ENCODE measurements around the gene FDX1.

The FDX1 gene

GRCh38 chr11:110446594-110446993, 16.8 kb downstream of the FDX1 start:
- no peak overlapping the region for H3K4me3 ChIP-seq (ENCODE audit: low read depth, low read length)
- TF ChIP-seq CTCF (IDR thresholded peaks at IDR 0.05; ENCODE audit: low read depth, low read length), result no peak

GRCh38 chr11:110447343-110447742, 17.6 kb downstream of the FDX1 start:
- no peak overlapping the region for H3K4me3 ChIP-seq (ENCODE audit: low read depth, low read length)
- no peak for TF ChIP-seq CTCF (IDR thresholded peaks at IDR 0.05; ENCODE audit: low read depth, low read length)

- TF ChIP-seq CTCF (IDR thresholded peaks at IDR 0.05; ENCODE audit: low read depth, low read length), result no peak
- H3K4me3 ChIP-seq (ENCODE audit: low read depth, low read length), result no peak overlapping the region
Observed at GRCh38 chr11:110447897-110448745, 18.4 kb downstream of the FDX1 start.

- H3K4me3 ChIP-seq (ENCODE audit: low read depth, low read length), result no peak overlapping the region
- no peak for TF ChIP-seq CTCF (IDR thresholded peaks at IDR 0.05; ENCODE audit: low read depth, low read length)
Observed at GRCh38 chr11:110450246-110450645, 20.5 kb downstream of the FDX1 start.

GRCh38 chr11:110452720-110453119, 23.0 kb downstream of the FDX1 start:
- no peak for TF ChIP-seq CTCF (IDR thresholded peaks at IDR 0.05; ENCODE audit: low read depth, low read length)
- H3K4me3 ChIP-seq (ENCODE audit: low read depth, low read length), result no peak overlapping the region

GRCh38 chr11:110453684-110454354, 24.1 kb downstream of the FDX1 start:
- H3K4me3 ChIP-seq (ENCODE audit: low read depth, low read length), result no peak overlapping the region
- TF ChIP-seq CTCF (IDR thresholded peaks at IDR 0.05; ENCODE audit: low read depth, low read length), result no peak

GRCh38 chr11:110454609-110455008, 24.9 kb downstream of the FDX1 start:
- no peak overlapping the region for H3K4me3 ChIP-seq (ENCODE audit: low read depth, low read length)
- TF ChIP-seq CTCF (IDR thresholded peaks at IDR 0.05; ENCODE audit: low read depth, low read length), result no peak

Measured in WI38 (cell line).